ENCODE results near the gene PCSK7.

DNA sequence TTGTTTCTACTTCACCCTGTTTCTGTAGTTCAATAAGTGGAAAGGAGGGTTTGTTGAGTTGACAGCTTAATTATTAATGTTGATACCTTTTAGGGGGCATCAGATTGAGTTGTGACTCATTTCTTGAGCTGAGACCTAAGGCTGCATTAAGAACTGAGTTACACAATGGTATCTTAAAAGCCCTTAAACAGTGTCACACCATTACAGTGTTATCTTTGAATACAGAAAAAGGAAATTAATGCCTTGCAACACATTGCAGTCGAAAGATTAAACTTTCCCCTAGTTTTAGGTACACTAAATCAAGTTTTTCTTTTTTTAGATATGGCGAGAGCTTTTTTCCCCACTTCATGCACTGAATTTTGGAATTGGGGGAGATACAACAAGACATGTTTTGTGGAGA, 71.0 kb downstream of the PCSK7 start:
- TF ChIP-seq POLR2A (IDR thresholded peaks at IDR 0.05): no peak
- TF ChIP-seq, protein P1, sequence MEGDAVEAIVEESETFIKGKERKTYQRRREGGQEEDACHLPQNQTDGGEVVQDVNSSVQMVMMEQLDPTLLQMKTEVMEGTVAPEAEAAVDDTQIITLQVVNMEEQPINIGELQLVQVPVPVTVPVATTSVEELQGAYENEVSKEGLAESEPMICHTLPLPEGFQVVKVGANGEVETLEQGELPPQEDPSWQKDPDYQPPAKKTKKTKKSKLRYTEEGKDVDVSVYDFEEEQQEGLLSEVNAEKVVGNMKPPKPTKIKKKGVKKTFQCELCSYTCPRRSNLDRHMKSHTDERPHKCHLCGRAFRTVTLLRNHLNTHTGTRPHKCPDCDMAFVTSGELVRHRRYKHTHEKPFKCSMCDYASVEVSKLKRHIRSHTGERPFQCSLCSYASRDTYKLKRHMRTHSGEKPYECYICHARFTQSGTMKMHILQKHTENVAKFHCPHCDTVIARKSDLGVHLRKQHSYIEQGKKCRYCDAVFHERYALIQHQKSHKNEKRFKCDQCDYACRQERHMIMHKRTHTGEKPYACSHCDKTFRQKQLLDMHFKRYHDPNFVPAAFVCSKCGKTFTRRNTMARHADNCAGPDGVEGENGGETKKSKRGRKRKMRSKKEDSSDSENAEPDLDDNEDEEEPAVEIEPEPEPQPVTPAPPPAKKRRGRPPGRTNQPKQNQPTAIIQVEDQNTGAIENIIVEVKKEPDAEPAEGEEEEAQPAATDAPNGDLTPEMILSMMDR (IDR thresholded peaks at IDR 0.05): no peak
